ENCODE data around the gene TM9SF3.

DNA sequence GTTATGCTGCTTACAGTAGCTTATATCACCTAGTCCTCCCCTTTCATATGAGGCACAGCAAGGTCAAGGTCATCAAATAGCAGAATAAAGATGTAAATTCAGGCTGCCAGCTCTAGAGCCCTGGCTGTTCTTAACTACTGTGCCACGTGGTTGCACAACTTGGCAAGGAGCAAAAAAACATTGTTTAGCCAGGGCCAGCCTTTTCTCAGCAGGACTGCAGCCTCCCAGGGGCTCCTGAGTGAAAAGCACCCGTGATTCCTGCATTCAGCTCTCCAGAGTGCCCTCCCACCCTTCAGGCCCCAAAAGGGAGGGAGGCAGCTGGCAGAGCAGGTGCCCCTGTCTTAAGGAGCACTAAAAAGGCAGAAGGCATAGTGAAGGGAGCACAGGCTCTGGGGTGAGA lies 31.8 kb upstream of the TM9SF3 start:
- TF ChIP-seq POLR2A (IDR thresholded peaks at IDR 0.05; ENCODE audit: low read length) (no peak), GATA1 (IDR thresholded peaks at IDR 0.05; ENCODE audit: low read depth, low read length) (no peak)
